Duodenal mucosa (tissue), 2 donors: Measurements from ENCODE around the gene CRYBA1.
"Not testable (repeated sequence)": the region's sequence is repeated elsewhere in the genome, so short reads cannot be mapped to it uniquely, and the experiment has no call there.

Source experiments
- H3K27ac ChIP-seq: one replicate; pipeline ENCODE4 v1.7.0; 2013; ENCODE audit warnings: low read depth, low read length
- H3K27me3 ChIP-seq, 2 donors: one replicate each; pipeline ENCODE4 v1.7.0; 2013; ENCODE audit warnings: low read length in 2 of 2, control low read depth in 1 of 2; ENCODE audit not compliant: insufficient read depth in 2 of 2, control insufficient read depth in 1 of 2
- H3K36me3 ChIP-seq, 2 donors: one replicate each; pipeline ENCODE4 v1.7.0; 2013; ENCODE audit warnings: low read length in 2 of 2, control low read depth in 1 of 2; ENCODE audit not compliant: insufficient read depth in 2 of 2, control insufficient read depth in 1 of 2
- H3K4me1 ChIP-seq, 2 donors: one replicate each; pipeline ENCODE4 v1.7.0; 2013; ENCODE audit warnings: low read length in 2 of 2, control low read depth in 1 of 2; ENCODE audit not compliant: insufficient read depth in 2 of 2, control insufficient read depth in 1 of 2
- H3K4me3 ChIP-seq, 2 donors: one replicate each; pipeline ENCODE4 v1.7.0; 2013; ENCODE audit warnings: low read length in 2 of 2, low read depth in 1 of 2
- H3K9ac ChIP-seq, 2 donors: one replicate each; pipeline ENCODE4 v1.7.0; 2013; ENCODE audit warnings: low read length in 2 of 2, low read depth in 1 of 2
- H3K9me3 ChIP-seq, 2 donors: one replicate each; pipeline ENCODE4 v1.7.0; 2013; ENCODE audit warnings: low read length in 2 of 2, control low read depth in 1 of 2; ENCODE audit not compliant: control insufficient read depth in 1 of 2

The CRYBA1 gene

GRCh38 chr17:29248845-29249244, 2.2 kb downstream of the CRYBA1 start:
- H3K9ac ChIP-seq = no peak overlapping the region
- no peaks in the 10 kb centered on the region for H3K36me3 ChIP-seq
- no peak overlapping the region for H3K4me3 ChIP-seq
- no peaks in the 10 kb centered on the region for H3K9me3 ChIP-seq
- H3K27me3 ChIP-seq = no peaks in the 10 kb centered on the region
- no peaks in the 10 kb centered on the region for H3K4me1 ChIP-seq
- no peak overlapping the region for H3K27ac ChIP-seq

GRCh38 chr17:29250666-29251065, 4.0 kb downstream of the CRYBA1 start:
- Histone ChIP-seq H3K9me3 (no peaks in the 10 kb centered on the region), H3K4me3 (no peak overlapping the region), H3K27ac (no peak overlapping the region), H3K27me3 (no peaks in the 10 kb centered on the region), H3K36me3 (no peaks in the 10 kb centered on the region), H3K4me1 (no peaks in the 10 kb centered on the region), H3K9ac (no peak overlapping the region)

DNA sequence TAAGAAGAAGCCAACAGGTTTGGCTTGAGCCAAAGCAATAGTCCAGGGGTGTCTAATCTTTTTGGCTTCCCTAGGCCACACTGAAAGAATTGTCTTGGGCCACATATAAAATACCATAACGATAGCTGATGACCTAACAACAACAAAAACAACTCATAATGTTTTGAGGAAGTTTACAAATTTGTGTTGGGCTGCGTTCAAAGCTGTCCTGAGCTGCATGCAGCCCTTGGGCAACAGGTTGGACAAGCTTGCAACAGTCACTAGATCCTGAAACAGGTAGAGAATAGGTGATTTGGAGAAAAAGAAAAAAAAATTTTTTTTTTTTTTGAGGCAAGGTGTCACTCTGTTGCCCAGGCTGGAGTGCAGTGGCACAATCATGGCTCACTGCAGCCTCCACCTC, 4.5 kb downstream of the CRYBA1 start:
- Histone ChIP-seq H3K27ac (no peak overlapping the region), H3K9ac (no peak overlapping the region), H3K9me3 (no peaks in the 10 kb centered on the region), H3K4me3 (no peak overlapping the region), H3K36me3 (no peaks in the 10 kb centered on the region), H3K4me1 (no peaks in the 10 kb centered on the region), H3K27me3 (no peaks in the 10 kb centered on the region)

DNA sequence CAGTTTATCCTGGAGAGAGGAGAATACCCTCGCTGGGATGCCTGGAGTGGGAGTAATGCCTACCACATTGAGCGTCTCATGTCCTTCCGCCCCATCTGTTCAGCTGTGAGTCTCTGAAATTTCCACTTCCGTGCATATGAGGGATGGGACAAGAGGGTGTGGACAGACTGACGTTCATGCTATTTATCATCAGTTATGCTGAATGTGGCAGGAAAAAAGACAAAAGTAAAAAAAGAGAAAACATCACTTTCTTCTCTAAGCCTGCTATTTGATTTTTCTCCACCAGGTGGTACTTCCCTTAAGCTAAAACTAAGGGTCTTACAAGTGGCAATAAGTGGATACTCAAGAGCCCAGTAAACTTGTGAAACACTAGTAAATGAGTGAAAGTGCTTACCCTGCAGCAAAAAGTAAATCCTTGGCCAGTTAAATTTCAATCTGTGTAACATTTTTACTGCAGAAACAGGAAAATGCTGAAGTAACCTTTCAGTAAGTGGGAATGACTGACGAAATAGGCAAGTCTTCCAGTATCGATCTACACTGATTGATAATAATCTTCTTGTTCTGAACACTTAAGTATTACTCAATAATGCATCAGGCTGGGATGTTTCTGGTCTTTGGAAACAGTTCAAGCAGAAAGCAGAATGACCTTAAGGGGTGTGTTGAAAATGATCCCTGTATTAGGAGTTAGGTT, 5.6 kb downstream of the CRYBA1 start:
- Histone ChIP-seq H3K4me3 (no peak overlapping the region), H3K9ac (no peak overlapping the region), H3K4me1 (no peaks in the 10 kb centered on the region), H3K36me3 (no peaks in the 10 kb centered on the region), H3K27me3 (no peaks in the 10 kb centered on the region), H3K9me3 (no peaks in the 10 kb centered on the region), H3K27ac (no peak overlapping the region)

DNA sequence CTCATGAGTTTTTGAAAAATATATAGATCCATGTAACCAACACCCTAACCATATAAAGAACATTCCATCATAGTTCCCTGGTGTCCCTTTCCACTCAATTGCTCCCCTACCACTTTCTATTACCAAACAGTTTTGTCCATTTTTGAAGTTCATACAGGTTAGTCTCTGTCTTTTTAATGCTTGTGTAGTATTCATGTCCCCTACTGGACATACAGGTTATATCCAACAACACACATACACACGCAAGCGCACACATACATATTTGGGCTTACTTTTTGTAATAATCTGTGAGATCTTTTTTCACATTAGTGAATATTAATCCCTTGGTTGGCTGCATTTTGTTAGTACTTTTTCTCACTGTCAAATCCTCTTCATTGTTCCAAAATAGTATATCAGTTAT, 6.4 kb downstream of the CRYBA1 start:
- H3K4me3 ChIP-seq = no peak overlapping the region
- H3K27ac ChIP-seq = no peak overlapping the region
- H3K36me3 ChIP-seq = peaks cover 0 to 1% of the 10 kb centered on the region in 2 donors
- no peaks in the 10 kb centered on the region for H3K4me1 ChIP-seq
- H3K9ac ChIP-seq = no peak overlapping the region
- no peaks in the 10 kb centered on the region for H3K27me3 ChIP-seq
- H3K9me3 ChIP-seq = no peaks in the 10 kb centered on the region

DNA sequence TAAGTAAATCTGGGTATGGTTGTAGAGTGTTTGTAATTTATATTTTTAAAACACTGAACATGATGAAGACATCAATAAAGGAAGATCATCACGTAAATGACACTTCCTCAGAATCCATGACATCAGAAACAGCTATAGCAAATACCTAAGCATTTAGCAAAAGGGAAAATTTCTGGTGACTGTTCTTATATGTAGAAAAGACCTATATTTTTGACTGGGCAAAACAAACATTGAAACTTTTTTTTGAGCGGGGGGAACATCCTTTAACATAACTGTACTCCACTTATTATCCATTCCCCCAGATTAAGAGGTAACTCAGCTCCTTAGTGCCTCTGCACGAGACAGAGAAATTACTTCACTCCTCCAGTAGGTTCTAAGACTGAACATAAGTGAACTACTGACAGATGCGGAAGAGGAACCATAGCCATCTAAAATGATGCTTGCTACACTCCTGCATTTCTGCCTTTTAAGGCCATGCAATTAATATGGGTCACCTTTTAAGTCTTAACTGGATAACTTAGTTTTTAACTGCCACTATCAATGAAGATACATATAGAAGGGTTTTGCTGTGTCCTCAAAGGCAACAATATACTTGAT, 9.4 kb downstream of the CRYBA1 start:
- Histone ChIP-seq H3K4me3 (no peak overlapping the region), H3K27ac (no peak overlapping the region), H3K9me3 (no peaks in the 10 kb centered on the region)

GRCh38 chr17:29256735-29257466, 10.2 kb downstream of the CRYBA1 start:
- Histone ChIP-seq H3K27ac (no peak overlapping the region), H3K27me3 (no peaks in the 10 kb centered on the region), H3K9ac (no peak overlapping the region), H3K4me1 (no peaks in the 10 kb centered on the region), H3K36me3 (peaks cover 12 to 23% of the 10 kb centered on the region in 2 donors), H3K4me3 (no peak overlapping the region), H3K9me3 (no peaks in the 10 kb centered on the region)

More for the DNA sequence above, 9.4 kb downstream of the CRYBA1 start:
- Histone ChIP-seq H3K36me3 (peaks cover 12 to 15% of the 10 kb centered on the region in 2 donors), H3K9ac (no peak overlapping the region), H3K27me3 (no peaks in the 10 kb centered on the region), H3K4me1 (no peaks in the 10 kb centered on the region)

GRCh38 chr17:29257756-29258155, 11.1 kb downstream of the CRYBA1 start:
- no peak overlapping the region for H3K9ac ChIP-seq
- H3K4me3 ChIP-seq = no peak overlapping the region
- H3K4me1 ChIP-seq = no peaks in the 10 kb centered on the region
- no peak overlapping the region for H3K27ac ChIP-seq
- peaks cover 13 to 30% of the 10 kb centered on the region in 2 donors for H3K36me3 ChIP-seq
- no peaks in the 10 kb centered on the region for H3K27me3 ChIP-seq
- no peaks in the 10 kb centered on the region for H3K9me3 ChIP-seq

- no peaks in the 10 kb centered on the region for H3K9me3 ChIP-seq
- H3K4me1 ChIP-seq = no peaks in the 10 kb centered on the region
- H3K9ac ChIP-seq = no peak overlapping the region
- H3K4me3 ChIP-seq = no peak overlapping the region
- H3K27ac ChIP-seq = no peak overlapping the region
- H3K27me3 ChIP-seq = no peaks in the 10 kb centered on the region
- H3K36me3 ChIP-seq = peaks cover 28 to 60% of the 10 kb centered on the region in 2 donors
Observed at GRCh38 chr17:29263916-29264315, 17.3 kb downstream of the CRYBA1 start.

GRCh38 chr17:29271980-29272379, 25.3 kb downstream of the CRYBA1 start:
- H3K27me3 ChIP-seq, H3K9ac ChIP-seq, H3K9me3 ChIP-seq, H3K27ac ChIP-seq, H3K4me3 ChIP-seq: not testable (repeated sequence)
- peaks cover 9 to 34% of the 10 kb centered on the region in 2 donors for H3K36me3 ChIP-seq
- H3K4me1 ChIP-seq = peaks cover 4 to 18% of the 10 kb centered on the region in 2 donors
